Stimulated activated CD4-positive, alpha-beta T cell treated with anti-CD3 and anti-CD28 coated beads, Interleukin-12 subunit alpha, Interleukin-12 subunit beta, amount 100 ng/mL, for 24 hours (primary cell): ENCODE results near the gene PSME2.
"Not testable (repeated sequence)": the region's sequence is repeated elsewhere in the genome, so short reads cannot be mapped to it uniquely, and the experiment has no call there.

Source experiments
- DNase-seq, 2 experiments: peaks; one replicate each; pipeline ENCODE4 v3.0.0-alpha.2; 2020; ENCODE audit warnings: low read depth in 2 of 2

PSME2 gene

GRCh38 chr14:24114532-24115421 is 31.6 kb downstream of the PSME2 start, which contains the start of the genes DCAF11 and NRL:
Gene DCAF11, plus strand, starts transcription at chr14:24114777. Its CDS starts 818 bp downstream, at chr14:24115595.
Gene NRL, minus strand, starts transcription at chr14:24114949. Its CDS starts 32,101 bp downstream, at chr14:24082848.
- DNase-seq: peak; percentile 95 to 97

- peak; percentile 60 to 68 for DNase-seq
Observed at GRCh38 chr14:24113801-24114531, 32.4 kb downstream of the PSME2 start.

- DNase-seq: no peak
Observed at GRCh38 chr14:24113379-24113800, 33.0 kb downstream of the PSME2 start.

GRCh38 chr14:24110523-24110922 is 35.9 kb downstream of the PSME2 start:
- DNase-seq: no peak

GRCh38 chr14:24110060-24110459 is 36.4 kb downstream of the PSME2 start:
- DNase-seq: no peak

GRCh38 chr14:24108336-24108874 is 38.0 kb downstream of the PSME2 start:
- no peak for DNase-seq

- no peak for DNase-seq
Observed at GRCh38 chr14:24106672-24107271, 39.6 kb downstream of the PSME2 start.

GRCh38 chr14:24105609-24106239 is 40.7 kb downstream of the PSME2 start:
- not testable (repeated sequence) for DNase-seq

- DNase-seq: no peak
Observed at GRCh38 chr14:24103451-24103850, 43.0 kb downstream of the PSME2 start.

GRCh38 chr14:24102357-24103048 is 43.9 kb downstream of the PSME2 start:
- no peak for DNase-seq

GRCh38 chr14:24100982-24101494 is 45.4 kb downstream of the PSME2 start:
- no peak for DNase-seq

GRCh38 chr14:24100197-24100981 is 46.0 kb downstream of the PSME2 start:
- no peak for DNase-seq

- DNase-seq: no peak
Observed at GRCh38 chr14:24098927-24099813, 47.2 kb downstream of the PSME2 start.

- DNase-seq: no peak
Observed at GRCh38 chr14:24098229-24098926, 48.0 kb downstream of the PSME2 start.

GRCh38 chr14:24096545-24097181 is 49.7 kb downstream of the PSME2 start:
- no peak for DNase-seq

- peak; percentile 28 to 66 for DNase-seq
Observed at GRCh38 chr14:24095271-24096068, 50.9 kb downstream of the PSME2 start.

GRCh38 chr14:24094841-24095270 is 51.6 kb downstream of the PSME2 start:
- no peak for DNase-seq
